ENCODE data around the gene CTNND2.

Gene CTNND2

GRCh38 chr5:11520241-11520930, 383.9 kb downstream of the CTNND2 start:
- no peak for DNase-seq (ENCODE audit: low read depth)
- TF ChIP-seq, protein P1, sequence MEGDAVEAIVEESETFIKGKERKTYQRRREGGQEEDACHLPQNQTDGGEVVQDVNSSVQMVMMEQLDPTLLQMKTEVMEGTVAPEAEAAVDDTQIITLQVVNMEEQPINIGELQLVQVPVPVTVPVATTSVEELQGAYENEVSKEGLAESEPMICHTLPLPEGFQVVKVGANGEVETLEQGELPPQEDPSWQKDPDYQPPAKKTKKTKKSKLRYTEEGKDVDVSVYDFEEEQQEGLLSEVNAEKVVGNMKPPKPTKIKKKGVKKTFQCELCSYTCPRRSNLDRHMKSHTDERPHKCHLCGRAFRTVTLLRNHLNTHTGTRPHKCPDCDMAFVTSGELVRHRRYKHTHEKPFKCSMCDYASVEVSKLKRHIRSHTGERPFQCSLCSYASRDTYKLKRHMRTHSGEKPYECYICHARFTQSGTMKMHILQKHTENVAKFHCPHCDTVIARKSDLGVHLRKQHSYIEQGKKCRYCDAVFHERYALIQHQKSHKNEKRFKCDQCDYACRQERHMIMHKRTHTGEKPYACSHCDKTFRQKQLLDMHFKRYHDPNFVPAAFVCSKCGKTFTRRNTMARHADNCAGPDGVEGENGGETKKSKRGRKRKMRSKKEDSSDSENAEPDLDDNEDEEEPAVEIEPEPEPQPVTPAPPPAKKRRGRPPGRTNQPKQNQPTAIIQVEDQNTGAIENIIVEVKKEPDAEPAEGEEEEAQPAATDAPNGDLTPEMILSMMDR (IDR thresholded peaks at IDR 0.05; ENCODE audit: control insufficient read depth, extremely low read depth, insufficient read depth) = no peak
- no peak overlapping the region for H3K4me3 ChIP-seq (ENCODE audit: low read depth, low read length)

GRCh38 chr5:11519236-11519635, 385.0 kb downstream of the CTNND2 start:
- DNase-seq (ENCODE audit: low read depth) = no peak
- H3K4me3 ChIP-seq (ENCODE audit: low read depth, low read length) = no peak overlapping the region
- TF ChIP-seq, protein P1 (IDR thresholded peaks at IDR 0.05; ENCODE audit: control insufficient read depth, extremely low read depth, insufficient read depth) = no peak

DNA sequence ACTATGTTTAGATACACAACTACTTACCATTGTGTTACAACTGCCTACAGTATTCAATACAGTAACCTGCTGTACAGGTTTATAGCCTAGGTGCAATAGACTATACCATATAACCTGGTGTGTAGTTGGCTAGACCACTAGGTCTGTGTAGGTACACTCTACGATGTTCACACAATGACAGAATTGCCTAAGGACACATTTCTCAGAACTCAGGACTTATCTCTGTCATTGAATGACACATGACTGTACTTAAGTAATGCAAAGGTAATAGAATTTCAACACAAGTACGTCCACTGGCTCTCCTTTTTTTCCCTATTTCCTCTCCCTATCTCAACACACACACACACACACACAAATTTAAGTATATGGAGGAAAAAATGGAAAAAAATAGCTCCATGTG, 385.6 kb downstream of the CTNND2 start:
- H3K4me3 ChIP-seq (ENCODE audit: low read depth, low read length) = no peak overlapping the region
- TF ChIP-seq, protein P1 (IDR thresholded peaks at IDR 0.05; ENCODE audit: control insufficient read depth, extremely low read depth, insufficient read depth) = no peak
- DNase-seq (ENCODE audit: low read depth) = no peak

- TF ChIP-seq, protein P1 (IDR thresholded peaks at IDR 0.05; ENCODE audit: control insufficient read depth, extremely low read depth, insufficient read depth) = no peak
Measured at GRCh38 chr5:11514705-11515432, 389.4 kb downstream of the CTNND2 start.

DNA sequence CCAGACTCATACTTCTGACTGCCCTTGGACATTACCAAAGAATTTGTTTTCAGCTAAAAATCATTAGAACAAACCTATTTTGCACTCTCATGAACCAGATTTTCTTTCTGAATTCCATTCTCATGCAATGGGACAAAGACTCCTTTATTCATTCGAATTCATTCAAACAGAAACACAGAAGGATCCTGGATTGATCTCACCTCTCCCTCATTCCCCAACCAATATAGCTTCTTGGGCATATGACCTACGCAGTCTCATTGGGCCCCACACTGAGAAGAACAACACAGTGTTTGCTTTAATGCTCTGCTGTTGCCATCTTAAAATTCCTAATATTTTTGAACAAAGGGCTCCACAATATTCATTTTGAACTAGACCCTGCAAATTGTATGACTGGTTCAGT, 392.4 kb downstream of the CTNND2 start:
- TF ChIP-seq, protein P1 (IDR thresholded peaks at IDR 0.05; ENCODE audit: control insufficient read depth, extremely low read depth, insufficient read depth) = no peak
- H3K4me3 ChIP-seq (ENCODE audit: low read depth, low read length) = no peak overlapping the region
- no peak for DNase-seq (ENCODE audit: low read depth)

More at GRCh38 chr5:11514705-11515432, 389.4 kb downstream of the CTNND2 start:
- no peak overlapping the region for H3K4me3 ChIP-seq (ENCODE audit: low read depth, low read length)
- DNase-seq (ENCODE audit: low read depth) = no peak

- TF ChIP-seq, protein P1 (IDR thresholded peaks at IDR 0.05; ENCODE audit: control insufficient read depth, extremely low read depth, insufficient read depth) = no peak
Measured at GRCh38 chr5:11510889-11511288, 393.4 kb downstream of the CTNND2 start.

More at GRCh38 chr5:11510889-11511288, 393.4 kb downstream of the CTNND2 start:
- no peak overlapping the region for H3K4me3 ChIP-seq (ENCODE audit: low read depth, low read length)
- no peak for DNase-seq (ENCODE audit: low read depth)

All from LNCaP clone FGC (cell line).